GDM1 (cell line): ENCODE results near the gene FCAMR.

Experiments used
- DNase-seq: peaks from one replicate; lab custom pipeline; 2025; lab: John Stamatoyannopoulos, UW

The FCAMR gene

DNA sequence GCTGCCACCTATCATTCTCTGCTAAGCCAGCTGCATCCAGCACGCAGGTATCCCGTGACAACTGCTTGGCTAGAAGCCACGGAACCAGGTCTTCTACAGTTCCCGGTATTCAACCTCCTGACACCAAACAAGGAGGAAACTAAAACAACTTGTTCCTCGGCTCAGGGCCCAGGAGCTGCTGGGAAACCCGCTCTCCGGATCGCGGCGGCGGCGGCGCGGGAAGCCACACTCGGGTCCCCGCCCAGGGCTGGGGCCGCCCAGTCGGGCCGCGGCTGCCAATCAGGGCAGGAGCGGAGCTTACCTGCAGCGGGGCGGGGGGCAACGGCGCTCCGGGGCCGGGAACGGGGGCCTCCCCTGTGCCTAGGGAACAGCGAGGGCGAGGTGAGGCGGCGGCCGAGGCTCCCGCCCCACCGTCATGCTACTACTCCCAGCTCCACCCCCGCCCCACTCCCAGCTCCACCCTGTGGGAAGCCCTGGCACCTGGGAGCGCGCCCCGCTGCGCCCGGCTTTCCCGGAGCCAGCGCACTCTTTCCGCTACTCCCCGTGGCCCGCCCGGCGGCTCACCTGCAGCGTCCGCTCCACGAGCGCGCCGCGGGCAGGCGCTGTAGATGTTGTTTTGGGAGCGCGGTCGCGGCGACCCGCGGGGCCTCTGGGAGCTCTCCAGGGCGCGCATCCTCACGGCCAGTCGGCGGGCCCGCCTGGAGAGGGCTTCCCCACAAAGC is 60.9 kb downstream of the FCAMR start:
- no peak for DNase-seq

DNA sequence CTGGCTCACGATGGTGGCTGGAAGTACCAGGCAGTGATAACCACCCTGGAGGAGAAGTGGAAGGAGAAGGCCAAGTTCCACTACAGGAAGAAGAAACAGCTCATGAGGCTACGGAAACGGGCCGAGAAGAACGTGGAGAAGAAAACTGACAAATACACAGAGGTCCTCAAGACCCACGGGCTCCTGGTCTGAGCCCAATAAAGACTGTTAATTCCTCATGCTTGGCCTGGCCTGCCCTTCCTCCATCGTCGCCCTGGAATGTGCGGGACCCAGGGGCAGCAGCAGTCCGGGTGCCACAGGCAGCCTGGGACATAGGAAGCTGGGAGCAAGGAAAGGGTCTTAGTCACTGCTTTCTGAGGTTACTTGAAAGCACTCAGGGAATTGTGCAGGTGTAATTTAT is 62.2 kb downstream of the FCAMR start:
- DNase-seq = no peak
